Measurements from ENCODE around the gene DOCK3. TPM values are rescaled to one million over a fixed set of nuclear protein-coding genes. Genes with fewer than 3 reads are reported as not detected.

The DOCK3 gene
- total RNA-seq, 2 experiments from 2014 or later: 0.93 to 1.1 TPM

- Mint-ChIP-seq H3K4me3 (no peak overlapping the region), H3K36me3 (ENCODE audit: low read depth) (peaks cover 13% of the 10 kb centered on the region), H3K27me3 (no peaks in the 10 kb centered on the region), H3K4me1 (ENCODE audit: low read depth) (peaks cover 83% of the 10 kb centered on the region), H3K27ac (no peak overlapping the region), H3K9me3 (no peaks in the 10 kb centered on the region)
- intact Hi-C loops (cut with DNase I, micrococcal nuclease): no loop called here
- ChIA-PET CTCF (interaction anchor here (0.7 kb wide), 2 partner anchors 87 to 821 kb away, joined by 3 to 6 read pairs; no protein-coding TSS in a partner anchor), POLR2A (interaction anchor here (1.5 kb wide), 1 partner anchor 10 kb away, joined by 4 read pairs; no protein-coding TSS in a partner anchor)
- Histone ChIP-seq H3K4me3 (ENCODE audit: low read length) (no peak overlapping the region), H3K36me3 (ENCODE audit: insufficient read depth, low read length) (peaks cover 30% of the 10 kb centered on the region), H3K4me1 (ENCODE audit: insufficient read depth, low read length) (peaks cover 99% of the 10 kb centered on the region), H3K9me3 (ENCODE audit: control insufficient read depth in 1 of 2, insufficient read depth in 1 of 2, low read length in 2 of 2) (no peaks in the 10 kb centered on the region), H3K27me3 (ENCODE audit: control insufficient read depth in 1 of 2, insufficient read depth in 2 of 2, low read length in 2 of 2) (no peaks in the 10 kb centered on the region), H3K27ac (ENCODE audit: low read depth in 1 of 2, low read length in 2 of 2) (no peak overlapping the region)
- ATAC-seq (ENCODE audit: poor library complexity) (no peak), DNase-seq (no peak)
- TF ChIP-seq CTCF (IDR thresholded peaks at IDR 0.05): no peak
These were observed 48.3 kb upstream of the DOCK3 start for GRCh38 chr3:50626401-50626800.

- ChIA-PET POLR2A (interaction anchor here (3.4 kb wide), 1 partner anchor 9 kb away, joined by 10 read pairs; no protein-coding TSS in a partner anchor), CTCF (interaction anchor here (1.5 to 2.4 kb wide), 2 partner anchors 12 to 25 kb away, joined by 6 to 8 read pairs; no protein-coding TSS in a partner anchor)
- H3K9me3 Mint-ChIP-seq: no peaks in the 10 kb centered on the region
- peak in 2 of 14 experiments; percentile 64 to 78 for DNase-seq
- no peak overlapping the region for H3K4me3 ChIP-seq (ENCODE audit: low read length)
- intact Hi-C loops (cut with DNase I, micrococcal nuclease): no loop called here
- H3K4me1 Mint-ChIP-seq (ENCODE audit: low read depth): peaks cover 89% of the 10 kb centered on the region
- H3K27ac ChIP-seq (ENCODE audit: low read depth in 1 of 2, low read length in 2 of 2): no peak overlapping the region
- no peak overlapping the region for H3K4me3 Mint-ChIP-seq
- H3K27me3 ChIP-seq (ENCODE audit: control insufficient read depth in 1 of 2, insufficient read depth in 2 of 2, low read length in 2 of 2): no peaks in the 10 kb centered on the region
- H3K4me1 ChIP-seq (ENCODE audit: insufficient read depth, low read length): peaks cover 99% of the 10 kb centered on the region
- H3K9me3 ChIP-seq (ENCODE audit: control insufficient read depth in 1 of 2, insufficient read depth in 1 of 2, low read length in 2 of 2): no peaks in the 10 kb centered on the region
- H3K27me3 Mint-ChIP-seq: no peaks in the 10 kb centered on the region
- peaks cover 16% of the 10 kb centered on the region for H3K36me3 Mint-ChIP-seq (ENCODE audit: low read depth)
- peak overlapping the region; percentile 70 for H3K27ac Mint-ChIP-seq
- ATAC-seq (ENCODE audit: poor library complexity): peak; percentile 13
- TF ChIP-seq CTCF (IDR thresholded peaks at IDR 0.05): no peak
- peaks cover 26% of the 10 kb centered on the region for H3K36me3 ChIP-seq (ENCODE audit: insufficient read depth, low read length)
These were observed 47.2 kb upstream of the DOCK3 start for GRCh38 chr3:50627407-50628051.

GRCh38 chr3:50628601-50629000 is 46.1 kb upstream of the DOCK3 start:
- CTCF ChIA-PET: interaction anchor here (1.5 to 2.4 kb wide), 2 partner anchors 13 to 24 kb away, joined by 6 to 8 read pairs; no protein-coding TSS in a partner anchor
- Mint-ChIP-seq H3K9me3 (no peaks in the 10 kb centered on the region), H3K4me3 (no peak overlapping the region), H3K27ac (peak overlapping the region; percentile 70), H3K27me3 (no peaks in the 10 kb centered on the region), H3K4me1 (ENCODE audit: low read depth) (peaks cover 89% of the 10 kb centered on the region), H3K36me3 (ENCODE audit: low read depth) (peaks cover 22% of the 10 kb centered on the region)
- no peaks in the 10 kb centered on the region for H3K9me3 ChIP-seq (ENCODE audit: control insufficient read depth in 1 of 2, insufficient read depth in 1 of 2, low read length in 2 of 2)
- H3K27ac ChIP-seq (ENCODE audit: low read depth in 1 of 2, low read length in 2 of 2): no peak overlapping the region
- H3K27me3 ChIP-seq (ENCODE audit: control insufficient read depth in 1 of 2, insufficient read depth in 2 of 2, low read length in 2 of 2): no peaks in the 10 kb centered on the region
- TF ChIP-seq CTCF (IDR thresholded peaks at IDR 0.05): no peak
- no peak for DNase-seq
- POLR2A ChIA-PET: interaction anchor here (3.4 kb wide), 1 partner anchor 10 kb away, joined by 10 read pairs; no protein-coding TSS in a partner anchor
- ATAC-seq (ENCODE audit: poor library complexity): no peak
- no peak overlapping the region for H3K4me3 ChIP-seq (ENCODE audit: low read length)
- peaks cover 19% of the 10 kb centered on the region for H3K36me3 ChIP-seq (ENCODE audit: insufficient read depth, low read length)
- peaks cover 99% of the 10 kb centered on the region for H3K4me1 ChIP-seq (ENCODE audit: insufficient read depth, low read length)
- intact Hi-C loops (cut with DNase I, micrococcal nuclease): no loop called here
